ENCODE measurements around the gene ARHGAP4. TPM values are rescaled to one million over a fixed set of nuclear protein-coding genes. Genes with fewer than 3 reads are reported as not detected.

The ARHGAP4 gene
- polyA plus RNA-seq, 1 donor: 21.5 TPM

- no peak for DNase-seq (ENCODE audit: low read depth)
These were observed 58.4 kb downstream of the ARHGAP4 start for GRCh38 chrX:153867671-153868070.

GRCh38 chrX:153867139-153867538 is 58.9 kb downstream of the ARHGAP4 start:
- no peak for DNase-seq (ENCODE audit: low read depth)

DNA sequence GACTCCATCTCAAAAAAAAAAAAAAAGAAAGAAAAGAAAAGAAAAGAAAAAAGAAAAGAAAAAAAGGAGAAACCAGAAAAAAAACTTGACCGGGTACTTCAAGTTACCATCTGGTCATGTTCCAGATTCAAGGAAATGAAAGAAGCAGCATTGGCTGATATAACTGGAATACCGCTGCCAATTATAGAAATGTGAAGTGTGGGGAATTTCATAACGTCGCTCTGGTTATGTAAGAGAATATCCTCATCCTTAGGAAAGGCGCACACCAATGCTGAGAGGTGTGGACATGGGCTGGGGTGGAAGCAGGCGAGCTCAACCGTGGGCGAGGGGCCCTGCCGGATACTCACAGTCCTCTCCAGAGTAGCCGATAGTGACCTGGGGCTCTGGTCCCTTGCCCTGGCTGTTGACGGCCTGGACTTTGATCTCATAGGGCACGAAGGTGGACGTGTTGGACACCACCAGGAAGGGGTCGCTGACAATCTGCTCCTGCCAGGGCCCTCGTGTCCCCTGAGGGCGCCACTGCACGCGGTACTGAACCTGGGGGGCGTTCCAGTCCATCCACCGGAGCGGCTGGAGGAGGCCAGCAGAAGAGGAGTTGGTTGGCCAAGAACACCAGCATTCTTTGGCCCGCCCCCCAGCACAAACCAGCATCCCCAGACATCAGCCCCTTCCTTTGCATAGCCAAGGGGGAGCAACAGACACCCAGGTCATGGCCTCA is 59.6 kb downstream of the ARHGAP4 start:
- DNase-seq (ENCODE audit: low read depth): no peak

DNA sequence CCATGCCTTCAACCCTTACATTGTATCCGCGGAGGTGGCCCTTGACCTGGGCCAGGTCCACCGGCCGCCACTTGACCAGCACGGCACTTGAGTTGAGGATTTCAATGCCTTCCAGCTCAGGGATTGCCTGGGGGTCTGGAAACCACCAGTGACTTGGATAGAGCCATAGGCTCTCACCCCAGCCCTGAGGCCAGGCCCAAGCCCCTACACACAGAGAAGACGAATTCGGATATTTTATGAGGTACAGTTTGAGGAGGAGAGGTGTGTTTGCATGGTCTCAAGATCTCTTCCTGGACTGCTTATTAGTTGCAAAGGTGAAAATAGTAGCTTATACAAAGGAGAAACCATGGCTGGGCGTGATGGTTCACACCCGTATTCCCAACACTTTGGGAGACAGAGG is 60.4 kb downstream of the ARHGAP4 start:
- DNase-seq (ENCODE audit: low read depth): no peak

DNA sequence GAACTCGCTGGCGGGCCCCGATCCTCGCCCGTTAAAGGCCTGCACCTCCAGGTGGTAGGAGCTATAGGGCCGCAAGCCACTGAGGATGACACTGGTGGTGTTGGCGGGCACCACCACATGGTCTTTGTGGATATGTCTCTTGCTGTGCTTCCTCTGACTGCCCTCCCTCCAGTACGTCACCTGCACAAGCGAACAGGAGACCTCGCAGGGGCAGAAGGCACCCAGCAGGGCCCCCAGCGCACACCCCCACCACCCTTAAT is 60.8 kb downstream of the ARHGAP4 start:
- no peak for DNase-seq (ENCODE audit: low read depth)

GRCh38 chrX:153864561-153865320 is 61.3 kb downstream of the ARHGAP4 start:
- no peak for DNase-seq (ENCODE audit: low read depth)

- no peak for DNase-seq (ENCODE audit: low read depth)
These were observed 62.0 kb downstream of the ARHGAP4 start for GRCh38 chrX:153864101-153864500.

GRCh38 chrX:153863251-153863991 is 62.6 kb downstream of the ARHGAP4 start:
- DNase-seq (ENCODE audit: low read depth): no peak

DNA sequence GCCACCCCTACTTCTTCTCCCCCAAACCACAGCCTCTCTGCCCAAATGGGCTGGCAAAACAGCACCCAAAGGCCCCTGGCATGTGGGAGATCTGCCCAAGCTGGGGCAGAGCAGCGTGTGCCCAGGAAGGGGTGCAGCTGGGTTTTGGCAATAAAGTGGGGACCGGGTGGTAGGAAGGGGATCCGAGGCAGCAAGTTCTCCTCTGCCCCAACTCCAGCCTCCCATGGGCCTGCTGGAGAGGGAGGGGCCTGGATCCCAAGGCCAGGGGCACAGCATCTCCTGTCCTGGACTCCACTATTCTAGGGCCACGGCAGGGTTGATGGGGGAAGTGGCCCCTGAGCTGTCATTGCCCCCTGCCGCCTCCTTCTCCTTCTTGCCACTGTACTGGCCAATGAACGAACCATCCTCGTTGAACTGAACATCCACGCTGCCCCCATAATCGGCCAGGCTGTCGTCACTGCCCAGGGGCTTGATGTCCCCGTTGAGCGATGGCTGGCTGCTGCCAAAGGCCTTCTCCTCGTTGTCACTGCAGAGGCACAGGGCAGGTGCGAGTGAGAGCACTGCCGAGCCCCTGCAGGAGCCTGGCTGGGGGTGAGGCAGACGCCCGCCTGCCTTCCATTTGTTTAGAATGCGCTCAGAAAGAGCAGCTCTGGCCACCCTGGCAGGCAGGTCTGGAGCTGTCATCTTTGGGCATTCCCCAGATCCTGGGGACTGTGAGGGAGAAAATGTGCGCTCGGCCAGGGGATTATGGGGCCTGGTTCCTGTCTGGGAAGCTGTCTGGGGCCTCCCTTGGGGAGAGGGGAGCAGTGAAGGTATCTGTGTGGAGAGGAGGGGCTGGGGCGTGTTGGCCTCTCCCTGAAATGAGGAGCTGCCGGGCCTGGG is 63.5 kb downstream of the ARHGAP4 start:
- no peak for DNase-seq (ENCODE audit: low read depth)

DNA sequence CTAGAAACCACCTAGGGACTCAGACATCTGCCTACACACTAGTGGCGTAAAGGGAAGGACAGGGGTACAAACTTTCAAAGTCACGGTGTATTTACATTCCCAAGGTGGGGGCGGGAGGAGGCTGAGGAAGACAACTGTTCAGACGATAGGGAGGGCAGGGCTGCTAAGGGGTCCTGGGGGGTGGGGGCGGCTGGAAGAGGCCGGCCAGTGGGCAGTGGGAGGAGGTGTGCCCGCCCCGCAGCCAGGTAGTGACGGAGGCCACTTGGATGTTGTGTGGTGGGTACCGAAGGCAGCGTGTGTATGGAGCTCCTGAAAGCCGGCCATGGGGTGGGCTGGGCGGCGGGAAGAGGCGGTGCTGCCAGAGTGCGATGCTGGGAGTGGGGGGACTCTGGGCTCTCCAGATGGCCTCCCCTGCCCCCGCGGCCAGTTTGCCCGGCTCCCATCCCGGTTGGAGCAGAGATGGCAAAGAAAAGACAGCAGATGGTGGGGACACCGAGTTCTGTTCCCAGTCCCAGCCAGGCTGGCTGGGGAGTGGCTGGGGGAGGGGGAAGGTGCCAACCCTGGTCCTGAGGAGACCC is 64.2 kb downstream of the ARHGAP4 start:
- no peak for DNase-seq (ENCODE audit: low read depth)

DNA sequence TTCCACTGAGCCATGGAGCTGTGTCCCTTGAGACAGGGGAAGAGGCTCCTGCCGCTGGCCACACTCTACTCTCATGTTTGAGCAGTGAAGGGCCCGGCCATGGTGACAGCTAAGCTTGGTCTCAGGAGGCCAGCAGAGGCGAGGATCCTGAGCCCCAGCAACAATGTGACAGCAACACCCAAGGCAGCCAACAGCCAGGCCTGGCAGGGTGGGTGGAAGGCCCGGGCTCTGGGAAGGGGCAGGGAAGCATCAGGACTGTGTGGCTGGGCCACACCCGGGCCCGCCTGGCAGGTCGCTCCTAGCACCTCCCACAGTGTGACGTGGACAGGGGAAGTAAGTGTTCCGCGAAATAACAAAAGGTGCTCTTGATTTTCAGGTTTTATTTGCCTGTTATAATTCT is 64.9 kb downstream of the ARHGAP4 start:
- no peak for DNase-seq (ENCODE audit: low read depth)

Other genes starting within 250 kb of the ARHGAP4 start
- gene SLC6A8, start 238.3 kb downstream of the ARHGAP4 start, polyA plus RNA-seq (ENCODE audit: insufficient read length): 40.6 TPM
- 74.1 TPM for gene BCAP31, start 201.9 kb downstream of the ARHGAP4 start, polyA plus RNA-seq (ENCODE audit: insufficient read length)
- 10.3 TPM for gene ABCD1, start 201.4 kb downstream of the ARHGAP4 start, polyA plus RNA-seq (ENCODE audit: insufficient read length)
- 2.3 TPM for gene PLXNB3, start 162.0 kb downstream of the ARHGAP4 start, polyA plus RNA-seq (ENCODE audit: insufficient read length)
- 299 TPM for gene SRPK3, start 145.2 kb downstream of the ARHGAP4 start, polyA plus RNA-seq (ENCODE audit: insufficient read length)
- gene IDH3G, start 131.9 kb downstream of the ARHGAP4 start, polyA plus RNA-seq (ENCODE audit: insufficient read length): 49.6 TPM
- 115 TPM for gene SSR4, start 131.6 kb downstream of the ARHGAP4 start, polyA plus RNA-seq (ENCODE audit: insufficient read length)
- 2.4 TPM for gene PDZD4, start 95.7 kb downstream of the ARHGAP4 start, polyA plus RNA-seq (ENCODE audit: insufficient read length)
- gene L1CAM, start 40.1 kb downstream of the ARHGAP4 start, polyA plus RNA-seq (ENCODE audit: insufficient read length): 1.9 TPM
- gene AVPR2, start 21.6 kb downstream of the ARHGAP4 start, polyA plus RNA-seq (ENCODE audit: insufficient read length): 1.1 TPM
- gene NAA10, start 8.8 kb upstream of the ARHGAP4 start, polyA plus RNA-seq (ENCODE audit: insufficient read length): 75.3 TPM
- gene RENBP, start 18.4 kb upstream of the ARHGAP4 start, polyA plus RNA-seq (ENCODE audit: insufficient read length): 3.7 TPM
- 30.7 TPM for gene HCFC1, start 45.6 kb upstream of the ARHGAP4 start, polyA plus RNA-seq (ENCODE audit: insufficient read length)
- gene TMEM187, start 46.5 kb upstream of the ARHGAP4 start, polyA plus RNA-seq (ENCODE audit: insufficient read length): 2.8 TPM
- 46.7 TPM for gene IRAK1, start 93.6 kb upstream of the ARHGAP4 start, polyA plus RNA-seq (ENCODE audit: insufficient read length)
- 21.2 TPM for gene MECP2, start 171.5 kb upstream of the ARHGAP4 start, polyA plus RNA-seq (ENCODE audit: insufficient read length)
- not detected for gene OPN1LW, start 218.0 kb upstream of the ARHGAP4 start, polyA plus RNA-seq (ENCODE audit: insufficient read length)

Data from forelimb muscle (tissue), 1 donor.